HL-60 (cell line): Measurements from ENCODE around the gene PER3.

ENCODE experiments used
- POLR2AphosphoS5 ChIP-seq: IDR thresholded peaks from 2 replicates; pipeline ENCODE4 v1.6.1; 2012; ENCODE audit warnings: low read depth
- TF ChIP-seq, protein P1 (sequence below): IDR thresholded peaks from one replicate; pipeline ENCODE4 v1.5.1; 2011; ENCODE audit warnings: low read length, control low read depth, inconsistent platforms; ENCODE audit not compliant: insufficient read depth

DNA sequence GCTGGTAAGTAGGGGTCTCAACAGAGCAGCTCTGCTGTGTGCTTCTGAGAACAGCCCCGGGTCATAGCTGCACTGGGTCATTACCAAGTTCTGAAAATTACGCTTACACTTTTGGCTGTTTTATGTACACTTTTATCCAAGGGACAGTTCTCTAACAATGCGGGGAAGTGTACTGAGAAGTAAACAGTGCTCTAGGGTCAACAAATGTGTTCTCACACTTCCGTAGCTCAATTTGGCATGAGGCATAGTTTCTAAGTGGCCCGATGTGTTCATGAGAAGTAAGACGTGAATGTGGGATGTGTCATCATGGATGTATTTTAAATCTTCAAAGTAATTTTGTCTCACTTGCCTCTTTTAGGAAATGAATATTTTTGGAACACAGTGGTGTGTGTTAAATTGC is 23.8 kb upstream of the PER3 start:
- TF ChIP-seq, protein P1, sequence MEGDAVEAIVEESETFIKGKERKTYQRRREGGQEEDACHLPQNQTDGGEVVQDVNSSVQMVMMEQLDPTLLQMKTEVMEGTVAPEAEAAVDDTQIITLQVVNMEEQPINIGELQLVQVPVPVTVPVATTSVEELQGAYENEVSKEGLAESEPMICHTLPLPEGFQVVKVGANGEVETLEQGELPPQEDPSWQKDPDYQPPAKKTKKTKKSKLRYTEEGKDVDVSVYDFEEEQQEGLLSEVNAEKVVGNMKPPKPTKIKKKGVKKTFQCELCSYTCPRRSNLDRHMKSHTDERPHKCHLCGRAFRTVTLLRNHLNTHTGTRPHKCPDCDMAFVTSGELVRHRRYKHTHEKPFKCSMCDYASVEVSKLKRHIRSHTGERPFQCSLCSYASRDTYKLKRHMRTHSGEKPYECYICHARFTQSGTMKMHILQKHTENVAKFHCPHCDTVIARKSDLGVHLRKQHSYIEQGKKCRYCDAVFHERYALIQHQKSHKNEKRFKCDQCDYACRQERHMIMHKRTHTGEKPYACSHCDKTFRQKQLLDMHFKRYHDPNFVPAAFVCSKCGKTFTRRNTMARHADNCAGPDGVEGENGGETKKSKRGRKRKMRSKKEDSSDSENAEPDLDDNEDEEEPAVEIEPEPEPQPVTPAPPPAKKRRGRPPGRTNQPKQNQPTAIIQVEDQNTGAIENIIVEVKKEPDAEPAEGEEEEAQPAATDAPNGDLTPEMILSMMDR: no peak
- TF ChIP-seq POLR2AphosphoS5: no peak
